Psoas muscle (tissue), 8 donors: ENCODE measurements around the gene LRP1. TPM values are rescaled to one million over a fixed set of nuclear protein-coding genes. Genes with fewer than 3 reads are reported as not detected.

Experiments used
- ATAC-seq, 4 donors: fragments of 200-7000 bp; cut with Tn5 transposase; one replicate each; pipeline ENCODE4 v1.9.1; 2020; ENCODE audit warnings: moderate library complexity in 3 of 4, mild to moderate bottlenecking in 2 of 4
- DNase-seq, 2 donors: peaks; one replicate each; pipeline ENCODE4 v3.0.0-alpha.2; 2020
- H3K27ac ChIP-seq: fragments of 200-600 bp; one replicate; pipeline ENCODE4 v1.8.0; 2022
- H3K27me3 ChIP-seq, 3 donors: fragments of 200-600 bp in 1 of 3; one replicate each; pipeline versions ENCODE4 v1.6.1 to v1.8.0; 2013 to 2022; ENCODE audit warnings: low read length in 2 of 3, mild to moderate bottlenecking in 2 of 3, moderate library complexity in 1 of 3; ENCODE audit not compliant: insufficient read depth in 3 of 3
- H3K36me3 ChIP-seq, 2 donors: fragments of 200-600 bp in 1 of 2; one replicate each; pipeline versions ENCODE4 v1.6.1 to v1.8.0; 2013 to 2022; ENCODE audit warnings: low read depth in 1 of 2, mild to moderate bottlenecking in 1 of 2, moderate library complexity in 1 of 2; ENCODE audit not compliant: insufficient read depth in 1 of 2
- H3K4me1 ChIP-seq: fragments of 200-600 bp; one replicate; pipeline ENCODE4 v1.8.0; 2022
- H3K4me3 ChIP-seq: fragments of 200-600 bp; one replicate; pipeline ENCODE4 v1.8.0; 2022; ENCODE audit warnings: mild to moderate bottlenecking
- H3K9me3 ChIP-seq: fragments of 200-600 bp; one replicate; pipeline ENCODE4 v1.8.0; 2022
- WGBS, 3 donors: extraction: QIAGEN DNeasy Blood & Tissue Kit; methylation state at CpG; one replicate each; pipeline versions ENCODE4 v1.1.6 to v1.1.7; 2013; 5-methylcytosine and 5-hydroxymethylcytosine counted together
- intact Hi-C, 2 donors: fragments of 100-400 bp; cut with DNase I; formaldehyde crosslinking; loops; one replicate each; pipeline versions ENCODE4 v1.11.0 to v1.14.2; 2022
- polyA plus RNA-seq, 3 donors: library from polyadenylated mRNA; stranded (reverse); fragments of 200-250 nt; gene quantifications; one replicate each; pipeline ENCODE4 v1.2.3, GENCODE V29; 2013
- total RNA-seq, 4 donors: library from RNA; stranded (reverse); fragmentation: NEBNext Ultra II Directional in 2 of 4; extraction: Animal tissue kit (Norgen Biotek cat#: 25700) in 2 of 4; gene quantifications; one replicate each; pipeline versions ENCODE4 v1.2.1 to v1.2.4, GENCODE V29; 2021 to 2023
- TF ChIP-seq, protein P1 (sequence below): fragments of 200-600 bp; IDR thresholded peaks from one replicate; pipeline ENCODE4 v1.8.0; 2022; ENCODE audit warnings: antibody characterized with exemption
- donor health status: healthy with polysubstance abuse.
- donor health status: DM: no; HTN: no; CAD: no; lungs with moderate emphysema.
- donor health status: Bipolar disorder and iron deficiency.
- donor health status: healthy.
- donor health status: DM: yes; HTN: yes; CAD: no.
- donor health status: DM: no; HTN: no; CAD: no.
- donor health status: DM: no; HTN: no; CAD: no.
- donor health status: DM: yes; HTN: yes; CAD: no.

LRP1 gene
- total and polyA plus RNA-seq, 7 donors, result 10.7 to 50.6 (median 33.1) TPM

DNA sequence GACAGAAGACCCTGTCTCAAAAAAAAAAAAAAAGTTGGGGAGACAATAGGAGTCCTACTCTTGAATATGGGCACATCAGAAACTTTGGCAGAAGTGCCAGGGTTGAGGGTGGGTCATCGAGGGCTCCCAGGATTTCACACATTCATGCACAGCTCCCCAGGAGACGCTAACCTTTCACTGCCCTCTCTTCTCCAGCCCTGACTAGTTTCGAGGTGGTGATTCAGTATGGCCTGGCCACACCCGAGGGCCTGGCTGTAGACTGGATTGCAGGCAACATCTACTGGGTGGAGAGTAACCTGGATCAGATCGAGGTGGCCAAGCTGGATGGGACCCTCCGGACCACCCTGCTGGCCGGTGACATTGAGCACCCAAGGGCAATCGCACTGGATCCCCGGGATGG is 48.6 kb downstream of the LRP1 start:
- TF ChIP-seq, protein P1, sequence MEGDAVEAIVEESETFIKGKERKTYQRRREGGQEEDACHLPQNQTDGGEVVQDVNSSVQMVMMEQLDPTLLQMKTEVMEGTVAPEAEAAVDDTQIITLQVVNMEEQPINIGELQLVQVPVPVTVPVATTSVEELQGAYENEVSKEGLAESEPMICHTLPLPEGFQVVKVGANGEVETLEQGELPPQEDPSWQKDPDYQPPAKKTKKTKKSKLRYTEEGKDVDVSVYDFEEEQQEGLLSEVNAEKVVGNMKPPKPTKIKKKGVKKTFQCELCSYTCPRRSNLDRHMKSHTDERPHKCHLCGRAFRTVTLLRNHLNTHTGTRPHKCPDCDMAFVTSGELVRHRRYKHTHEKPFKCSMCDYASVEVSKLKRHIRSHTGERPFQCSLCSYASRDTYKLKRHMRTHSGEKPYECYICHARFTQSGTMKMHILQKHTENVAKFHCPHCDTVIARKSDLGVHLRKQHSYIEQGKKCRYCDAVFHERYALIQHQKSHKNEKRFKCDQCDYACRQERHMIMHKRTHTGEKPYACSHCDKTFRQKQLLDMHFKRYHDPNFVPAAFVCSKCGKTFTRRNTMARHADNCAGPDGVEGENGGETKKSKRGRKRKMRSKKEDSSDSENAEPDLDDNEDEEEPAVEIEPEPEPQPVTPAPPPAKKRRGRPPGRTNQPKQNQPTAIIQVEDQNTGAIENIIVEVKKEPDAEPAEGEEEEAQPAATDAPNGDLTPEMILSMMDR, result no peak
- Histone ChIP-seq H3K27me3 (no peaks in the 10 kb centered on the region), H3K36me3 (peaks cover 0 to 43% of the 10 kb centered on the region in 2 donors), H3K27ac (no peak overlapping the region), H3K4me1 (no peaks in the 10 kb centered on the region), H3K9me3 (no peaks in the 10 kb centered on the region), H3K4me3 (no peak overlapping the region)
- intact Hi-C loops, result no loop called here
- no peak for ATAC-seq
- WGBS, 3 donors, result 86 to 91% (median 86%) methylated on average over 8 to 9 of the region's 9 CpGs
- DNase-seq, result no peak

DNA sequence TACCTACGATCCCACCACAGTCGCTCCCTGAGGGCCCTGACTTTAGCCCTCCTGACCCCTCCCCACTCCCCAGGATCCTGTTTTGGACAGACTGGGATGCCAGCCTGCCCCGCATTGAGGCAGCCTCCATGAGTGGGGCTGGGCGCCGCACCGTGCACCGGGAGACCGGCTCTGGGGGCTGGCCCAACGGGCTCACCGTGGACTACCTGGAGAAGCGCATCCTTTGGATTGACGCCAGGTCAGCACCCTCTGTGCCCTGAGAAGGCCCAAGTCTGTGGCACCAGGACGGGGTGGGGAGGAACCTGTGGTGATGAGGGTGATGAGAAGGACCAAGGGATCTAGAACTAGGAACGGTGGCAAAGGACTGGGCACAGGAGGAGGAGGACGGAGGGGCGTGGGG is 49.1 kb downstream of the LRP1 start:
- 89 to 97% (median 94%) methylated on average over 16 of the region's 16 CpGs for WGBS, 3 donors
- Histone ChIP-seq H3K9me3 (no peaks in the 10 kb centered on the region), H3K27ac (no peak overlapping the region), H3K4me3 (no peak overlapping the region), H3K36me3 (peaks cover 0 to 43% of the 10 kb centered on the region in 2 donors), H3K4me1 (no peaks in the 10 kb centered on the region), H3K27me3 (no peaks in the 10 kb centered on the region)
- DNase-seq, result no peak
- TF ChIP-seq, protein P1, result no peak
- no peak for ATAC-seq
- intact Hi-C loops, result no loop called here

DNA sequence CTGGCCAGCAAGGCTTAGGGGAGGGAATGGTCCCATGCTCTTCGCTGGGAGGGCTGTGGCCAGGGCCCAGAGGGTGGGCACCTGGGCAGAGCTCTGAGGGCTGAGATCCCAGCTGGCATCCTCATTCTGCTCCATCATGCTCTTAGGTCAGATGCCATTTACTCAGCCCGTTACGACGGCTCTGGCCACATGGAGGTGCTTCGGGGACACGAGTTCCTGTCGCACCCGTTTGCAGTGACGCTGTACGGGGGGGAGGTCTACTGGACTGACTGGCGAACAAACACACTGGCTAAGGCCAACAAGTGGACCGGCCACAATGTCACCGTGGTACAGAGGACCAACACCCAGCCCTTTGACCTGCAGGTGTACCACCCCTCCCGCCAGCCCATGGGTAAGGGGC is 49.9 kb downstream of the LRP1 start:
- H3K36me3 ChIP-seq, result peaks cover 0 to 43% of the 10 kb centered on the region in 2 donors
- WGBS, 3 donors, result 84 to 90% (median 87%) methylated on average over 14 of the region's 14 CpGs
- no peak for ATAC-seq
- H3K4me1 ChIP-seq, result no peaks in the 10 kb centered on the region
- TF ChIP-seq, protein P1, result no peak
- no peaks in the 10 kb centered on the region for H3K27me3 ChIP-seq
- DNase-seq, result no peak
- intact Hi-C loops, result no loop called here
- H3K27ac ChIP-seq, result no peak overlapping the region
- no peaks in the 10 kb centered on the region for H3K9me3 ChIP-seq
- no peak overlapping the region for H3K4me3 ChIP-seq

DNA sequence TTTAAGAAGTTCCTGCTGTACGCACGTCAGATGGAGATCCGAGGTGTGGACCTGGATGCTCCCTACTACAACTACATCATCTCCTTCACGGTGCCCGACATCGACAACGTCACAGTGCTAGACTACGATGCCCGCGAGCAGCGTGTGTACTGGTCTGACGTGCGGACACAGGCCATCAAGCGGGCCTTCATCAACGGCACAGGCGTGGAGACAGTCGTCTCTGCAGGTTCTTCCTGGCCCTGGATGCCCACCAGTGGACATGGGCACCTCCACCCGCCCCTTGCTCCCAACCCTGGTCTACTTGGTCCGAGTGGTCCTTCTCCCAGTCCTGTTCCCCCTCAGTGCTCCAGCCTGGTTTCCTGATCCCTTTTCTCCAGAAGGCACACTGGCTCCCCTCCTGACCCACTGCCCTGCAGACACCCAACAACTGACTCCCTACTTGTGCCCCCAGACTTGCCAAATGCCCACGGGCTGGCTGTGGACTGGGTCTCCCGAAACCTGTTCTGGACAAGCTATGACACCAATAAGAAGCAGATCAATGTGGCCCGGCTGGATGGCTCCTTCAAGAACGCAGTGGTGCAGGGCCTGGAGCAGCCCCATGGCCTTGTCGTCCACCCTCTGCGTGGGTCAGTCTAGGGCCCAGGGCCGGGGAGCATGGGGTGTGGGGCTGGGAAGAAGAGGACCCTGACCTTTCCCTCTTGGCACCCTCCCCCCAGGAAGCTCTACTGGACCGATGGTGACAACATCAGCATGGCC is 51.2 kb downstream of the LRP1 start:
- TF ChIP-seq, protein P1, result no peak
- WGBS, 3 donors, result 90 to 94% (median 91%) methylated on average over 27 of the region's 27 CpGs
- DNase-seq (no peak), ATAC-seq (no peak)
- intact Hi-C loops, result loop anchor here in 1 of 2 donors (5.0 kb wide), 1 partner anchor 107 kb away; no protein-coding TSS in a partner anchor
- H3K27me3 ChIP-seq, result no peaks in the 10 kb centered on the region
- H3K27ac ChIP-seq, result no peak overlapping the region
- H3K36me3 ChIP-seq, result peaks cover 0 to 52% of the 10 kb centered on the region in 2 donors
- H3K4me3 ChIP-seq, result no peak overlapping the region
- H3K4me1 ChIP-seq, result no peaks in the 10 kb centered on the region
- no peaks in the 10 kb centered on the region for H3K9me3 ChIP-seq
